H9 (cell line): Measurements from ENCODE around the gene BUB3. TPM values are rescaled to one million over a fixed set of nuclear protein-coding genes. Genes with fewer than 3 reads are reported as not detected.
A peak's percentile ranks its signal among the peaks of the same experiment; 100 is the strongest.

ENCODE experiments used
- DNase-seq: peaks from one replicate; pipeline ENCODE4 v3.0.0-alpha.2; 2017
- H2AFZ ChIP-seq: one replicate; pipeline ENCODE4 v1.6.1; 2013; ENCODE audit warnings: mild to moderate bottlenecking, low read length, control low read depth, moderate library complexity
- H2AK5ac ChIP-seq: 2 replicates; pipeline ENCODE4 v1.6.1; 2013; ENCODE audit warnings: low read length, control low read depth, mixed read lengths; ENCODE audit not compliant: insufficient read length
- H2BK120ac ChIP-seq: one replicate; pipeline ENCODE4 v1.6.1; 2013; ENCODE audit warnings: low read depth, mild to moderate bottlenecking, low read length, control low read depth, inconsistent platforms; ENCODE audit not compliant: poor library complexity, severe bottlenecking
- H2BK12ac ChIP-seq: 2 replicates; pipeline ENCODE4 v1.6.1; 2013; ENCODE audit warnings: low read length, control low read depth, mixed read lengths, low read depth; ENCODE audit not compliant: insufficient read length
- H2BK15ac ChIP-seq: 2 replicates; pipeline ENCODE4 v1.6.1; 2013; ENCODE audit warnings: low read depth, low read length, control low read depth
- H2BK20ac ChIP-seq: one replicate; pipeline ENCODE4 v1.6.1; 2013; ENCODE audit warnings: low read depth, mild to moderate bottlenecking, low read length, control low read depth, inconsistent platforms; ENCODE audit not compliant: poor library complexity, severe bottlenecking
- H2BK5ac ChIP-seq: 2 replicates; pipeline ENCODE4 v1.6.1; 2013; ENCODE audit warnings: low read length, control low read depth, mixed read lengths; ENCODE audit not compliant: insufficient read length
- H3K14ac ChIP-seq: 2 replicates; pipeline ENCODE4 v1.6.1; 2013; ENCODE audit warnings: low read length, control low read depth; ENCODE audit not compliant: insufficient read depth
- H3K18ac ChIP-seq: 2 replicates; pipeline ENCODE4 v1.6.1; 2013; ENCODE audit warnings: low read depth, mild to moderate bottlenecking, mixed read lengths, low read length, control low read depth; ENCODE audit not compliant: insufficient read length
- H3K23ac ChIP-seq: 2 replicates; pipeline ENCODE4 v1.6.1; 2013; ENCODE audit warnings: low read length, control low read depth, mixed read lengths, low read depth; ENCODE audit not compliant: insufficient read length
- H3K23me2 ChIP-seq: 2 replicates; pipeline ENCODE4 v1.6.1; 2013; ENCODE audit warnings: low read depth, mild to moderate bottlenecking, mixed read lengths, low read length, control low read depth; ENCODE audit not compliant: insufficient read length, poor library complexity, severe bottlenecking
- H3K27ac ChIP-seq: 2 replicates; pipeline ENCODE4 v1.5.1; 2013; ENCODE audit warnings: low read length, control low read depth, mixed read lengths, low read depth; ENCODE audit not compliant: insufficient read length
- H3K27me3 ChIP-seq: 2 replicates; pipeline ENCODE4 v1.6.1; 2013; ENCODE audit warnings: low read length, control low read depth, inconsistent platforms; ENCODE audit not compliant: insufficient read depth
- H3K4ac ChIP-seq: 2 replicates; pipeline ENCODE4 v1.6.1; 2013; ENCODE audit warnings: low read depth, mild to moderate bottlenecking, control low read depth, inconsistent platforms, low read length, moderate library complexity
- H3K4me1 ChIP-seq: 2 replicates; pipeline ENCODE4 v1.6.1; 2013; ENCODE audit warnings: low read length, control low read depth, inconsistent platforms; ENCODE audit not compliant: insufficient read depth
- H3K4me2 ChIP-seq: 2 replicates; pipeline ENCODE4 v1.6.1; 2013; ENCODE audit warnings: low read length, control low read depth, mixed read lengths; ENCODE audit not compliant: insufficient read length, insufficient read depth
- H3K56ac ChIP-seq: 2 replicates; pipeline ENCODE4 v1.6.1; 2013; ENCODE audit warnings: low read depth, mild to moderate bottlenecking, mixed read lengths, low read length, control low read depth; ENCODE audit not compliant: insufficient read length
- H3K79me1 ChIP-seq: 2 replicates; pipeline ENCODE4 v1.6.1; 2013; ENCODE audit warnings: low read depth, mild to moderate bottlenecking, moderate library complexity, low read length, control low read depth, inconsistent platforms; ENCODE audit not compliant: insufficient read depth, poor library complexity, severe bottlenecking
- H3K79me2 ChIP-seq: 2 replicates; pipeline ENCODE4 v1.6.1; 2013; ENCODE audit warnings: low read length, control low read depth, inconsistent platforms; ENCODE audit not compliant: insufficient read depth
- H3K9ac ChIP-seq: 2 replicates; pipeline ENCODE4 v1.6.1; 2013; ENCODE audit warnings: low read length, control low read depth, mixed read lengths; ENCODE audit not compliant: insufficient read length; ENCODE audit errors: extremely low read depth
- H3K9me3 ChIP-seq: one replicate; pipeline ENCODE4 v1.6.1; 2013; ENCODE audit warnings: low read depth, low read length, inconsistent platforms; ENCODE audit not compliant: control insufficient read depth
- H3T11ph ChIP-seq: one replicate; pipeline ENCODE4 v1.6.1; 2013; ENCODE audit warnings: mild to moderate bottlenecking, low read length, control low read depth, inconsistent platforms
- H4K20me1 ChIP-seq: one replicate; pipeline ENCODE4 v1.6.1; 2013; ENCODE audit not compliant: control insufficient read depth, insufficient read length, insufficient read depth
- H4K5ac ChIP-seq: 2 replicates; pipeline ENCODE4 v1.6.1; 2013; ENCODE audit warnings: low read depth, mild to moderate bottlenecking, mixed read lengths, low read length, control low read depth; ENCODE audit not compliant: insufficient read length
- H4K8ac ChIP-seq: replicated peaks from 2 replicates; pipeline ENCODE4 v1.6.1; 2013; ENCODE audit warnings: low read length, control low read depth, mixed read lengths, low read depth; ENCODE audit not compliant: insufficient read length
- H4K91ac ChIP-seq: 2 replicates; pipeline ENCODE4 v1.6.1; 2013; ENCODE audit warnings: low read depth, mild to moderate bottlenecking, moderate library complexity, mixed read lengths, low read length, control low read depth; ENCODE audit not compliant: insufficient read length
- H3K27ac Mint-ChIP-seq, 3 experiments: 2 replicates in 2 of 3; 3 replicates in 1 of 3; pipeline ENCODE4 v1.8.0; 2020 to 2021; ENCODE audit warnings: mixed read lengths in 3 of 3, mild to moderate bottlenecking in 1 of 3, moderate library complexity in 1 of 3
- H3K27me3 Mint-ChIP-seq: 2 replicates; pipeline ENCODE4 v1.8.0; 2021; ENCODE audit warnings: low read depth, mild to moderate bottlenecking, moderate library complexity, mixed read lengths
- H3K36me3 Mint-ChIP-seq, 3 experiments: 2 replicates in 2 of 3; 3 replicates in 1 of 3; pipeline ENCODE4 v1.8.0; 2020 to 2021; ENCODE audit warnings: low read depth in 3 of 3, mixed read lengths in 3 of 3; ENCODE audit not compliant: insufficient read depth in 1 of 3
- H3K4me1 Mint-ChIP-seq, 2 experiments: 2 replicates each; pipeline ENCODE4 v1.8.0; 2020; ENCODE audit warnings: mixed read lengths in 2 of 2
- H3K4me3 Mint-ChIP-seq, 2 experiments: 2 replicates in 1 of 2; 3 replicates in 1 of 2; pipeline ENCODE4 v1.8.0; 2020 to 2021; ENCODE audit warnings: mild to moderate bottlenecking in 2 of 2, mixed read lengths in 2 of 2, moderate library complexity in 1 of 2
- H3K9me3 Mint-ChIP-seq, 2 experiments: 2 replicates in 1 of 2; 3 replicates in 1 of 2; pipeline ENCODE4 v1.8.0; 2020; ENCODE audit warnings: mild to moderate bottlenecking in 2 of 2, mixed read lengths in 2 of 2, moderate library complexity in 1 of 2
- CTCF ChIP-seq: fragments of 200-600 bp; sonication (generic); conservative IDR thresholded peaks from 3 replicates; pipeline ENCODE4 v1.8.0; 2021; ENCODE audit warnings: antibody characterized with exemption, mild to moderate bottlenecking
- WGBS: extraction: QIAGEN DNeasy Blood & Tissue Kit; methylation state at CpG from one replicate; pipeline ENCODE4 v1.1.7; 2013; ENCODE audit warnings: missing lambda C conversion rate, low lambda C conversion rate, mixed read lengths; ENCODE audit not compliant: insufficient read length; ENCODE audit errors: extremely low coverage; 5-methylcytosine and 5-hydroxymethylcytosine counted together
- long read RNA-seq: library from polyadenylated mRNA; unstranded; transcript quantifications from one replicate; pipeline ENCODE4 v2.0.0, GENCODE V29; 2020
- total RNA-seq: library from RNA; stranded (reverse); gene quantifications from 2 replicates; pipeline ENCODE4 v1.2.1, GENCODE V29; 2021

BUB3 gene
- 188 and 200 TPM in 2 replicates for total RNA-seq
- long read RNA-seq, full-length matches to known transcripts = 1,369 of 1,507 reads
- long read RNA-seq, partial matches to known transcripts = 94 of 1,507 reads
- long read RNA-seq, other reads (novel, unspliced or antisense) = 44 of 1,507 reads

- Histone ChIP-seq H2AFZ (no peak within 1 kb of the TSS), H3K79me2 (peaks cover 24% of the 10 kb centered on the region; the same call in 1 of the 2 replicates), H4K91ac (no peak within 1 kb of the TSS), H2BK120ac (no peak within 1 kb of the TSS), H2AK5ac (no peak within 1 kb of the TSS), H3K4me1 (peaks cover 10% of the 10 kb centered on the region; the same call in 1 of the 2 replicates), H2BK12ac (no peak within 1 kb of the TSS), H3K9ac (peak within 1 kb of the TSS; percentile 80), H3K23me2 (peaks cover 18% of the 10 kb centered on the region), H3K23ac (no peak within 1 kb of the TSS), H3K27ac (no peak within 1 kb of the TSS), H3K56ac (no peak within 1 kb of the TSS), H3K18ac (peak within 1 kb of the TSS; percentile 71), H2BK5ac (no peak within 1 kb of the TSS), H4K5ac (no peak within 1 kb of the TSS), H2BK20ac (no peak within 1 kb of the TSS), H4K8ac (no peak within 1 kb of the TSS), H3K9me3 (no peaks in the 10 kb centered on the region), H3K79me1 (no peaks in the 10 kb centered on the region), H3K4me2 (peak within 1 kb of the TSS; percentile 95), H4K20me1 (no peaks in the 10 kb centered on the region), H3T11ph (no peak within 1 kb of the TSS), H3K4ac (no peak within 1 kb of the TSS; the same call in 1 of the 2 replicates), H3K14ac (peak within 1 kb of the TSS; percentile 86), H2BK15ac (no peak within 1 kb of the TSS), H3K27me3 (peaks cover 14% of the 10 kb centered on the region; the same call in 1 of the 2 replicates)
- peaks cover 51 to 62% of the 10 kb centered on the region in 2 experiments for H3K4me1 Mint-ChIP-seq
- WGBS = no CpG with 5 or more reads among the region's 50 CpGs
- H3K27ac Mint-ChIP-seq = peak within 1 kb of the TSS; percentile 93 to 99 (median 99)
- H3K36me3 Mint-ChIP-seq = peaks cover 38 to 41% (median 41%) of the 10 kb centered on the region in 3 experiments
- no peak for TF ChIP-seq CTCF
- peaks cover 0 to 2% of the 10 kb centered on the region in 2 experiments; a peak in 2 of 5 replicates for H3K9me3 Mint-ChIP-seq
- H3K4me3 Mint-ChIP-seq = peak within 1 kb of the TSS; percentile 98 to 100
- peaks cover 45% of the 10 kb centered on the region for H3K27me3 Mint-ChIP-seq
- DNase-seq = peak; percentile 100
These were observed at the start of gene BUB3 for GRCh38 chr10:123154092-123154710. TSS of gene BUB3 (plus strand) at chr10:123154402. CDS start at chr10:123154918, 516 bp downstream.
